IMR-90 (cell line): Measurements from ENCODE around the gene KIF12. TPM values are rescaled to one million over a fixed set of nuclear protein-coding genes. Genes with fewer than 3 reads are reported as not detected.
A peak's percentile ranks its signal among the peaks of the same experiment; 100 is the strongest.

Source experiments
- ATAC-seq: fragments of 200-7000 bp; cut with Tn5 transposase; 2 replicates; pipeline ENCODE4 v1.9.1; 2020; ENCODE audit warnings: low read depth, mild to moderate bottlenecking, moderate library complexity
- BruUV-seq: library from RNA; stranded (reverse); fragments of 400-500 nt; replicated peaks from 2 replicates; lab custom pipeline; 2021; lab: Mats Ljungman, UMichigan
- CTCF ChIA-PET: fragments of 300-600 bp; formaldehyde crosslinking; extraction: SDS; loops from one replicate; lab custom pipeline; 2021; ENCODE audit warnings: antibody characterized with exemption; lab: Yijun Ruan, JAX
- POLR2A ChIA-PET: fragments of 300-600 bp; sonication (Branson Sonifier 250); formaldehyde crosslinking; loops from one replicate; lab custom pipeline; 2022; ENCODE audit warnings: antibody characterized with exemption; ENCODE audit not compliant: unreplicated experiment; lab: Charles Lee
- DNase-seq: peaks from one replicate; pipeline ENCODE4 v3.0.0; 2013
- H2AFZ ChIP-seq: replicated peaks from 2 replicates; pipeline ENCODE3; 2013; ENCODE audit warnings: low read length, mild to moderate bottlenecking; ENCODE audit not compliant: poor library complexity
- H2AK5ac ChIP-seq: 2 replicates; pipeline ENCODE4 v1.6.1; 2013; ENCODE audit warnings: low read depth, low read length, inconsistent platforms
- H2AK9ac ChIP-seq: replicated peaks from 2 replicates; pipeline ENCODE3; 2013; ENCODE audit warnings: mild to moderate bottlenecking, low read depth, low read length, moderate library complexity; ENCODE audit not compliant: poor library complexity
- H2BK120ac ChIP-seq: 2 replicates; pipeline ENCODE4 v1.6.1; 2013; ENCODE audit warnings: low read depth, low read length, inconsistent platforms
- H2BK15ac ChIP-seq: 3 replicates; pipeline ENCODE4 v1.6.1; 2013; ENCODE audit warnings: low read depth, low read length, inconsistent platforms
- H2BK20ac ChIP-seq: 2 replicates; pipeline ENCODE4 v1.6.1; 2013; ENCODE audit warnings: low read depth, mild to moderate bottlenecking, inconsistent platforms, low read length, moderate library complexity
- H2BK5ac ChIP-seq: 2 replicates; pipeline ENCODE4 v1.6.1; 2013; ENCODE audit warnings: mild to moderate bottlenecking, low read depth, low read length, inconsistent platforms; ENCODE audit not compliant: poor library complexity, severe bottlenecking
- H3K14ac ChIP-seq: replicated peaks from 2 replicates; pipeline ENCODE4 v1.6.1; 2013; ENCODE audit warnings: low read depth, low read length, inconsistent platforms
- H3K18ac ChIP-seq: 2 replicates; pipeline ENCODE4 v1.6.1; 2013; ENCODE audit warnings: low read depth, low read length, control low read depth
- H3K23ac ChIP-seq: 2 replicates; pipeline ENCODE4 v1.6.1; 2013; ENCODE audit warnings: low read depth, low read length, inconsistent platforms
- H3K27ac ChIP-seq: 2 replicates; pipeline ENCODE4 v1.5.1; 2013; ENCODE audit warnings: mild to moderate bottlenecking, control low read depth, low read length; ENCODE audit not compliant: insufficient read depth
- H3K27me3 ChIP-seq: 2 replicates; pipeline ENCODE4 v1.6.1; 2013; ENCODE audit warnings: low read length; ENCODE audit not compliant: control insufficient read depth, insufficient read depth
- H3K36me3 ChIP-seq: 2 replicates; pipeline ENCODE4 v1.6.1; 2013; ENCODE audit warnings: low read length, mixed read lengths; ENCODE audit not compliant: control insufficient read depth, insufficient read depth
- H3K4ac ChIP-seq: 2 replicates; pipeline ENCODE4 v1.6.1; 2013; ENCODE audit warnings: low read depth, low read length, inconsistent platforms
- H3K4me1 ChIP-seq: 2 replicates; pipeline ENCODE4 v1.6.1; 2013; ENCODE audit warnings: low read length, mixed read lengths; ENCODE audit not compliant: control insufficient read depth, insufficient read depth
- H3K4me2 ChIP-seq: 2 replicates; pipeline ENCODE4 v1.6.1; 2013; ENCODE audit warnings: low read depth, mild to moderate bottlenecking, control low read depth, low read length, moderate library complexity
- H3K4me3 ChIP-seq: 2 replicates; pipeline ENCODE4 v1.5.1; 2013; ENCODE audit warnings: low read depth, mild to moderate bottlenecking, control low read depth, low read length, moderate library complexity; ENCODE audit not compliant: insufficient read depth
- H3K56ac ChIP-seq: 2 replicates; pipeline ENCODE4 v1.6.1; 2013; ENCODE audit warnings: low read length, inconsistent platforms; ENCODE audit not compliant: insufficient read depth; ENCODE audit errors: extremely low read depth
- H3K79me1 ChIP-seq, 2 experiments: 2 replicates each; pipeline ENCODE4 v1.6.1; 2013; ENCODE audit warnings: low read length in 2 of 2, inconsistent platforms in 1 of 2, low read depth in 1 of 2
- H3K9ac ChIP-seq: 2 replicates; pipeline ENCODE4 v1.6.1; 2013; ENCODE audit warnings: low read depth, low read length, control low read depth
- H3K9me1 ChIP-seq: 2 replicates; pipeline ENCODE4 v1.6.1; 2013; ENCODE audit warnings: low read length, inconsistent platforms; ENCODE audit not compliant: insufficient read depth
- H3K9me3 ChIP-seq: 2 replicates; pipeline ENCODE4 v1.6.1; 2013; ENCODE audit warnings: low read length; ENCODE audit not compliant: control insufficient read depth, insufficient read depth
- H4K20me1 ChIP-seq: 2 replicates; pipeline ENCODE4 v1.6.1; 2013; ENCODE audit warnings: low read length, inconsistent platforms; ENCODE audit not compliant: insufficient read depth
- H4K5ac ChIP-seq: 2 replicates; pipeline ENCODE4 v1.6.1; 2013; ENCODE audit warnings: mild to moderate bottlenecking, low read depth, low read length, control low read depth
- H4K8ac ChIP-seq, 2 experiments: 2 replicates each; pipeline ENCODE4 v1.6.1; 2013; ENCODE audit warnings: low read depth in 2 of 2, low read length in 2 of 2, control low read depth in 1 of 2, inconsistent platforms in 1 of 2
- H4K91ac ChIP-seq: 2 replicates; pipeline ENCODE4 v1.6.1; 2013; ENCODE audit warnings: low read depth, low read length, inconsistent platforms; ENCODE audit not compliant: insufficient read depth
- CEBPB ChIP-seq: IDR thresholded peaks from 2 replicates; pipeline ENCODE4 v1.6.1; 2012; ENCODE audit warnings: low read depth, low read length, improper control_type of control experiment
- CHD1 ChIP-seq: IDR thresholded peaks from 2 replicates; pipeline ENCODE4 v1.6.1; 2012; ENCODE audit warnings: low read depth, low read length, improper control_type of control experiment
- CTCF ChIP-seq: conservative IDR thresholded peaks from 2 replicates; pipeline ENCODE4 v1.5.1; 2012; ENCODE audit warnings: mild to moderate bottlenecking, low read depth, low read length, improper control_type of control experiment
- ELK1 ChIP-seq: fragments of 150-350 bp; IDR thresholded peaks from 2 replicates; pipeline ENCODE4 v1.6.1; 2016; ENCODE audit warnings: low read depth, mild to moderate bottlenecking, low read length, moderate library complexity, borderline replicate concordance
- FOS ChIP-seq: fragments of 150-350 bp; IDR thresholded peaks from 2 replicates; pipeline ENCODE4 v1.6.1; 2016; ENCODE audit warnings: low read depth, low read length
- MAFK ChIP-seq: IDR thresholded peaks from 2 replicates; pipeline ENCODE4 v1.6.1; 2012; ENCODE audit warnings: low read depth, low read length, improper control_type of control experiment
- MAZ ChIP-seq: IDR thresholded peaks from 2 replicates; pipeline ENCODE4 v1.6.1; 2012; ENCODE audit warnings: low read depth, mild to moderate bottlenecking, low read length, improper control_type of control experiment, moderate library complexity, borderline replicate concordance
- MXI1 ChIP-seq: IDR thresholded peaks from 2 replicates; pipeline ENCODE4 v1.6.1; 2012; ENCODE audit warnings: low read depth, mild to moderate bottlenecking, low read length, moderate library complexity, borderline replicate concordance
- NFE2L2 ChIP-seq: fragments of 150-350 bp; IDR thresholded peaks from 2 replicates; pipeline ENCODE4 v1.6.1; 2016; ENCODE audit warnings: low read depth, mild to moderate bottlenecking, low read length
- POLR2A ChIP-seq: IDR thresholded peaks from 2 replicates; pipeline ENCODE4 v1.6.1; 2012; ENCODE audit warnings: mild to moderate bottlenecking, low read depth, low read length
- RAD21 ChIP-seq: IDR thresholded peaks from 2 replicates; pipeline ENCODE4 v1.6.1; 2012; ENCODE audit warnings: low read length, improper control_type of control experiment
- RCOR1 ChIP-seq: IDR thresholded peaks from 2 replicates; pipeline ENCODE4 v1.6.1; 2012; ENCODE audit warnings: mild to moderate bottlenecking, low read length, improper control_type of control experiment; ENCODE audit not compliant: insufficient replicate concordance
- RFX5 ChIP-seq: IDR thresholded peaks from 2 replicates; pipeline ENCODE4 v1.8.0; 2012; ENCODE audit warnings: low read depth, mild to moderate bottlenecking, low read length, moderate library complexity
- SMC3 ChIP-seq: fragments of 150-350 bp; IDR thresholded peaks from 2 replicates; pipeline ENCODE4 v1.6.1; 2016; ENCODE audit warnings: low read depth, mild to moderate bottlenecking, antibody characterized with exemption, low read length, moderate library complexity
- USF2 ChIP-seq: fragments of 150-350 bp; IDR thresholded peaks from 2 replicates; pipeline ENCODE4 v1.6.1; 2017; ENCODE audit warnings: mild to moderate bottlenecking, antibody characterized with exemption, low read length, low read depth
- WGBS, 2 experiments: methylation state at CpG; one replicate each; pipeline versions ENCODE4 v1.1.5 to v1.1.7; 2013; ENCODE audit warnings: missing lambda C conversion rate in 2 of 2; ENCODE audit not compliant: insufficient read length in 1 of 2; ENCODE audit errors: extremely low coverage in 2 of 2; 5-methylcytosine and 5-hydroxymethylcytosine counted together
- dilution Hi-C: fragments of 300-500 bp; cut with HindIII; formaldehyde crosslinking; loops from one replicate; pipeline ENCODE4 v1.14.3; 2018; ENCODE audit warnings: low sequenced_read_pairs; ENCODE audit not compliant: unreplicated experiment
- in situ Hi-C: fragments of 300-500 bp; cut with MboI; formaldehyde crosslinking; loops from 3 replicates; pipeline ENCODE4 v1.14.3; 2019; ENCODE audit warnings: low sequenced_read_pairs, inconsistent platforms, mixed read lengths
- intact Hi-C: fragments of 100-400 bp; cut with micrococcal nuclease; formaldehyde crosslinking; loops from 2 replicates; pipeline ENCODE4 v1.10.0; 2022
- polyA plus RNA-seq, 3 experiments: library from polyadenylated mRNA; depleted of rRNA; stranded (reverse); fragments of >200 nt; gene quantifications; 2 replicates each; pipeline ENCODE4 v1.2.3, GENCODE V29; 2012; ENCODE audit warnings: low replicate concordance in 1 of 3
- total RNA-seq: library from RNA; depleted of rRNA; stranded (reverse); fragments of >200 nt; gene quantifications from 2 replicates; pipeline ENCODE4 v1.2.3, GENCODE V29; 2012

The KIF12 gene
- total and polyA plus RNA-seq, 2 of the 4 experiments (the other 2 are of a cell fraction): not detected

GRCh38 chr9:114059047-114059803 lies 39.9 kb downstream of the KIF12 start:
- H3K4me1 ChIP-seq: no peaks in the 10 kb centered on the region
- H3K9me3 ChIP-seq: no peaks in the 10 kb centered on the region
- H2AFZ ChIP-seq: no peak overlapping the region
- H4K5ac ChIP-seq: no peak overlapping the region
- H3K56ac ChIP-seq: no peak overlapping the region
- no peak overlapping the region for H2BK120ac ChIP-seq
- no peak overlapping the region for H2AK5ac ChIP-seq
- H3K36me3 ChIP-seq: peaks cover 4% of the 10 kb centered on the region; the same call in 1 of the 2 replicates
- ChIA-PET CTCF (interaction anchor here (0.6 kb wide), 1 partner anchor 230 kb away, joined by 3 read pairs; no protein-coding TSS in a partner anchor), POLR2A (no interaction called here)
- no peak overlapping the region for H2AK9ac ChIP-seq
- no peak overlapping the region for H4K8ac ChIP-seq
- no peak overlapping the region for H2BK20ac ChIP-seq
- H3K4me3 ChIP-seq: no peak overlapping the region
- 0 out of 2 replicates have a peak, but pooled peaks cover 4% of the 10 kb centered on the region for H3K9me1 ChIP-seq
- no peak overlapping the region for H3K23ac ChIP-seq
- H3K18ac ChIP-seq: no peak overlapping the region
- ATAC-seq: peak; percentile 35; the same call in 1 of the 2 replicates
- H2BK5ac ChIP-seq: no peak overlapping the region
- no peak overlapping the region for H3K14ac ChIP-seq
- no peak overlapping the region for H3K9ac ChIP-seq
- H3K4me2 ChIP-seq: no peak overlapping the region
- no CpG with 5 or more reads among the region's 8 CpGs for WGBS, 2 experiments
- dilution Hi-C loops: no loop called here
- peaks cover 8% of the 10 kb centered on the region for H3K27me3 ChIP-seq
- no peak for DNase-seq
- intact Hi-C loops: no loop called here
- H4K91ac ChIP-seq: no peak overlapping the region
- in situ Hi-C loops: no loop called here
- BruUV-seq: no TSS peak
- H3K79me1 ChIP-seq: no peaks in the 10 kb centered on the region
- H4K20me1 ChIP-seq: no peaks in the 10 kb centered on the region
- no peak overlapping the region for H3K4ac ChIP-seq
- H2BK15ac ChIP-seq: no peak overlapping the region
- no peak overlapping the region for H3K27ac ChIP-seq
- no peak for TF ChIP-seq MAFK
- TF ChIP-seq ELK1: no peak
- TF ChIP-seq RFX5: no peak
- TF ChIP-seq RAD21: no peak
- no peak for TF ChIP-seq USF2
- no peak for TF ChIP-seq CTCF
- no peak for TF ChIP-seq MAZ
- no peak for TF ChIP-seq CHD1
- TF ChIP-seq RCOR1: no peak
- TF ChIP-seq FOS: no peak
- no peak for TF ChIP-seq POLR2A
- no peak for TF ChIP-seq MXI1
- no peak for TF ChIP-seq NFE2L2
- no peak for TF ChIP-seq SMC3
- TF ChIP-seq CEBPB: no peak
